Skeletal muscle tissue (tissue), 2 donors: ENCODE data around the gene ZNF202. TPM values are rescaled to one million over a fixed set of nuclear protein-coding genes. Genes with fewer than 3 reads are reported as not detected.

Experiments
- small RNA-seq: library from RNA; depleted of rRNA; stranded (forward); fragments of <200 nt; gene quantifications from one replicate; pipeline ENCODE3, GENCODE V24; 2014
- total RNA-seq: library from RNA; depleted of rRNA; stranded (reverse); fragments of >200 nt; gene quantifications from one replicate; pipeline ENCODE4 v1.2.3, GENCODE V29; 2014

Gene ZNF202
- total RNA-seq, 1 donor from 2014 or later: 9.4 TPM

Small RNAs within 50 kb of the gene (small RNA-seq; reads per million reads assigned to genes)
- not detected for gene RNU1-21P

Other genes with a start within 250 kb of the ZNF202 start
- gene SCN3B, start 87.0 kb downstream of the ZNF202 start, total RNA-seq: 8.9 TPM
- gene OR6X1, start 12.9 kb upstream of the ZNF202 start, total RNA-seq: not detected
- not detected for gene OR6M1, start 64.7 kb upstream of the ZNF202 start, total RNA-seq
- not detected for gene TMEM225, start 144.0 kb upstream of the ZNF202 start, total RNA-seq
- gene OR8D4, start 160.5 kb upstream of the ZNF202 start, total RNA-seq: under 0.01 TPM
- gene OR4D5, start 198.0 kb upstream of the ZNF202 start, total RNA-seq: 0.52 TPM
- gene OR6T1, start 202.2 kb upstream of the ZNF202 start, total RNA-seq: not detected
- not detected for gene OR10S1, start 236.1 kb upstream of the ZNF202 start, total RNA-seq